ENCODE results near the gene NMNAT2.

DNA sequence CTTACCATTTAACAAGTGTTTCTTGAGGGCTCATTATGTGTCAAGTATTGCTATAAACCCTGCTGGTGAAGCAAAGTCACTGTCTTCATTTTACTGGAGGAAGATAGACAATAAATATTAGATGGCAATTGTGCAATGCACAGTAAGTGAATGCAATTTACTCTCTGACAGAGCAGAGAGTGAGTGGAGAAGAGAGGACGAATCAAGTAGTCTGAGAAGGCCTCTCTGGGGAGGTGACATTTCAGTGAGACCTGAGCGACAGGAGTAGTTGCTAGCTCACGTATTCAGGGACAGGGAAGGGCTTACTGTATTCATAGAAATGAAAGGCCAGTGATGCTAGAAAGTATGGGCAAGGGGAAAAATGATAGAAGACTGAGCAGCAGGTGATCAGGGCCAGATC, 1.2 kb upstream of the NMNAT2 start:
- no peak for TF ChIP-seq RAD21 (IDR thresholded peaks at IDR 0.05; ENCODE audit: low read length)
- no peak for TF ChIP-seq POLR2A (IDR thresholded peaks at IDR 0.05; ENCODE audit: low read depth, low read length)
- TF ChIP-seq, protein P1, sequence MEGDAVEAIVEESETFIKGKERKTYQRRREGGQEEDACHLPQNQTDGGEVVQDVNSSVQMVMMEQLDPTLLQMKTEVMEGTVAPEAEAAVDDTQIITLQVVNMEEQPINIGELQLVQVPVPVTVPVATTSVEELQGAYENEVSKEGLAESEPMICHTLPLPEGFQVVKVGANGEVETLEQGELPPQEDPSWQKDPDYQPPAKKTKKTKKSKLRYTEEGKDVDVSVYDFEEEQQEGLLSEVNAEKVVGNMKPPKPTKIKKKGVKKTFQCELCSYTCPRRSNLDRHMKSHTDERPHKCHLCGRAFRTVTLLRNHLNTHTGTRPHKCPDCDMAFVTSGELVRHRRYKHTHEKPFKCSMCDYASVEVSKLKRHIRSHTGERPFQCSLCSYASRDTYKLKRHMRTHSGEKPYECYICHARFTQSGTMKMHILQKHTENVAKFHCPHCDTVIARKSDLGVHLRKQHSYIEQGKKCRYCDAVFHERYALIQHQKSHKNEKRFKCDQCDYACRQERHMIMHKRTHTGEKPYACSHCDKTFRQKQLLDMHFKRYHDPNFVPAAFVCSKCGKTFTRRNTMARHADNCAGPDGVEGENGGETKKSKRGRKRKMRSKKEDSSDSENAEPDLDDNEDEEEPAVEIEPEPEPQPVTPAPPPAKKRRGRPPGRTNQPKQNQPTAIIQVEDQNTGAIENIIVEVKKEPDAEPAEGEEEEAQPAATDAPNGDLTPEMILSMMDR (conservative IDR thresholded peaks at IDR 0.05; ENCODE audit: low read depth, low read length): no peak
- TF ChIP-seq, protein P2, sequence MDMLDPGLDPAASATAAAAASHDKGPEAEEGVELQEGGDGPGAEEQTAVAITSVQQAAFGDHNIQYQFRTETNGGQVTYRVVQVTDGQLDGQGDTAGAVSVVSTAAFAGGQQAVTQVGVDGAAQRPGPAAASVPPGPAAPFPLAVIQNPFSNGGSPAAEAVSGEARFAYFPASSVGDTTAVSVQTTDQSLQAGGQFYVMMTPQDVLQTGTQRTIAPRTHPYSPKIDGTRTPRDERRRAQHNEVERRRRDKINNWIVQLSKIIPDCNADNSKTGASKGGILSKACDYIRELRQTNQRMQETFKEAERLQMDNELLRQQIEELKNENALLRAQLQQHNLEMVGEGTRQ (IDR thresholded peaks at IDR 0.05; ENCODE audit: low read depth, low read length): no peak
- TF ChIP-seq MAZ (IDR thresholded peaks at IDR 0.05; ENCODE audit: borderline replicate concordance, low read depth, low read length): no peak
- TF ChIP-seq, protein P3, sequence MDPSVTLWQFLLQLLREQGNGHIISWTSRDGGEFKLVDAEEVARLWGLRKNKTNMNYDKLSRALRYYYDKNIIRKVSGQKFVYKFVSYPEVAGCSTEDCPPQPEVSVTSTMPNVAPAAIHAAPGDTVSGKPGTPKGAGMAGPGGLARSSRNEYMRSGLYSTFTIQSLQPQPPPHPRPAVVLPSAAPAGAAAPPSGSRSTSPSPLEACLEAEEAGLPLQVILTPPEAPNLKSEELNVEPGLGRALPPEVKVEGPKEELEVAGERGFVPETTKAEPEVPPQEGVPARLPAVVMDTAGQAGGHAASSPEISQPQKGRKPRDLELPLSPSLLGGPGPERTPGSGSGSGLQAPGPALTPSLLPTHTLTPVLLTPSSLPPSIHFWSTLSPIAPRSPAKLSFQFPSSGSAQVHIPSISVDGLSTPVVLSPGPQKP (IDR thresholded peaks at IDR 0.05; ENCODE audit: borderline replicate concordance, low read depth, low read length): no peak
- TF ChIP-seq RFX5 (IDR thresholded peaks at IDR 0.05; ENCODE audit: low read depth, low read length): no peak
- TF ChIP-seq MAFK (IDR thresholded peaks at IDR 0.05; ENCODE audit: low read depth, low read length): no peak
- no peak for TF ChIP-seq NFE2L2 (IDR thresholded peaks at IDR 0.05; ENCODE audit: low read depth, low read length)
- no peak for TF ChIP-seq BHLHE40 (IDR thresholded peaks at IDR 0.05; ENCODE audit: low read depth, low read length)
- no peak for TF ChIP-seq RCOR1 (IDR thresholded peaks at IDR 0.05; ENCODE audit: insufficient replicate concordance, low read length)
- no peak for TF ChIP-seq MXI1 (IDR thresholded peaks at IDR 0.05; ENCODE audit: borderline replicate concordance, low read depth, low read length)
- no peak for TF ChIP-seq CHD1 (IDR thresholded peaks at IDR 0.05; ENCODE audit: low read depth, low read length)

Measured in IMR-90 (cell line).